Naive thymus-derived CD4-positive, alpha-beta T cell (primary cell): ENCODE results near the gene TMEM129. TPM values are rescaled to one million over a fixed set of nuclear protein-coding genes. Genes with fewer than 3 reads are reported as not detected.

Source experiments
- ATAC-seq: fragments of 150-1000 bp; cut with Tn5 transposase; 2 replicates; pipeline ENCODE4 v1.10.0; 2021; ENCODE audit warnings: mild to moderate bottlenecking, moderate library complexity
- CTCF ChIA-PET: fragments of 350-600 bp; sonication (Branson Sonifier 250); formaldehyde crosslinking; loops from one replicate; lab custom pipeline; 2021; ENCODE audit warnings: antibody characterized with exemption; lab: Charles Lee
- POLR2A ChIA-PET: fragments of 350-600 bp; sonication (Branson Sonifier 250); formaldehyde crosslinking; loops from one replicate; lab custom pipeline; 2021; ENCODE audit warnings: antibody characterized with exemption, inconsistent platforms; lab: Charles Lee
- DNase-seq, 9 donors: peaks; one replicate each; pipeline versions ENCODE4 v3.0.0 to v3.0.0-alpha.2; 2020 to 2022; ENCODE audit warnings: mixed read lengths in 1 of 9
- H3K27ac ChIP-seq: one replicate; pipeline ENCODE4 v1.7.0; 2013; ENCODE audit warnings: mild to moderate bottlenecking, low read depth, low read length, moderate library complexity
- H3K27me3 ChIP-seq, 2 donors: one replicate each; pipeline ENCODE4 v1.7.0; 2013; ENCODE audit warnings: low read length in 2 of 2, mild to moderate bottlenecking in 2 of 2, moderate library complexity in 2 of 2; ENCODE audit not compliant: control insufficient read depth in 2 of 2, insufficient read depth in 2 of 2
- H3K36me3 ChIP-seq, 3 experiments: 1 replicate in 2 of 3; 2 replicates in 1 of 3; pipeline ENCODE4 v1.7.0; 2013; ENCODE audit warnings: low read length in 3 of 3, mild to moderate bottlenecking in 3 of 3, moderate library complexity in 1 of 3; ENCODE audit not compliant: insufficient read depth in 3 of 3, control insufficient read depth in 2 of 3
- H3K4me1 ChIP-seq, 2 donors: one replicate each; pipeline ENCODE4 v1.7.0; 2013; ENCODE audit warnings: low read length in 2 of 2, mild to moderate bottlenecking in 2 of 2, moderate library complexity in 1 of 2; ENCODE audit not compliant: control insufficient read depth in 2 of 2, insufficient read depth in 2 of 2
- H3K4me3 ChIP-seq: 2 replicates; pipeline ENCODE4 v1.7.0; 2013; ENCODE audit warnings: mild to moderate bottlenecking, low read length
- H3K9me3 ChIP-seq, 3 experiments: 1 replicate in 2 of 3; 2 replicates in 1 of 3; pipeline ENCODE4 v1.7.0; 2013; ENCODE audit warnings: low read length in 3 of 3; ENCODE audit not compliant: control insufficient read depth in 2 of 3
- H3K27ac Mint-ChIP-seq, 9 donors: one replicate each; pipeline ENCODE4 v1.8.0; 2020 to 2022; ENCODE audit warnings: mixed read lengths in 9 of 9, mild to moderate bottlenecking in 8 of 9, moderate library complexity in 5 of 9, inconsistent platforms in 2 of 9
- H3K27me3 Mint-ChIP-seq, 5 donors: one replicate each; pipeline ENCODE4 v1.8.0; 2021 to 2022; ENCODE audit warnings: mixed read lengths in 5 of 5, mild to moderate bottlenecking in 1 of 5
- H3K36me3 Mint-ChIP-seq, 5 donors: one replicate each; pipeline ENCODE4 v1.8.0; 2020 to 2022; ENCODE audit warnings: mixed read lengths in 5 of 5, mild to moderate bottlenecking in 3 of 5, inconsistent platforms in 1 of 5
- H3K4me1 Mint-ChIP-seq, 7 donors: one replicate each; pipeline ENCODE4 v1.8.0; 2020 to 2022; ENCODE audit warnings: mixed read lengths in 7 of 7, mild to moderate bottlenecking in 3 of 7, inconsistent platforms in 1 of 7
- H3K4me3 Mint-ChIP-seq, 10 donors: one replicate each; pipeline ENCODE4 v1.8.0; 2020 to 2022; ENCODE audit warnings: mild to moderate bottlenecking in 10 of 10, mixed read lengths in 10 of 10, moderate library complexity in 6 of 10, inconsistent platforms in 2 of 10
- H3K9me3 Mint-ChIP-seq, 11 donors: one replicate each; pipeline ENCODE4 v1.8.0; 2020 to 2022; ENCODE audit warnings: mixed read lengths in 11 of 11, mild to moderate bottlenecking in 4 of 11, inconsistent platforms in 1 of 11, moderate library complexity in 1 of 11
- intact Hi-C, 2 donors: fragments of 100-400 bp; cut with micrococcal nuclease; formaldehyde crosslinking; loops; one replicate each; pipeline ENCODE4 v1.15.1; 2023
- polyA plus RNA-seq, 2 donors: library from polyadenylated mRNA; unstranded; fragments of 300-500 nt; fragmentation: Illumina TruSeq; gene quantifications; one replicate each; pipeline ENCODE4 v1.2.3, GENCODE V29; 2021
- total RNA-seq, 6 experiments: library from RNA in 5 of 6; stranded (reverse) in 5 of 6; gene quantifications; 1 replicate in 5 of 6; 2 replicates in 1 of 6; pipeline ENCODE4 v1.2.3 and lab custom pipeline; 2021 to 2026

The TMEM129 gene
- total and polyA plus RNA-seq, 7 experiments from 2014 or later, result 20.0 to 44.7 (median 34.9) TPM

- POLR2A ChIA-PET, result interaction anchor here (0.7 kb wide), 1 partner anchor 312 kb away, joined by 5 read pairs; no protein-coding TSS in a partner anchor
- Histone ChIP-seq H3K4me1 (no peaks in the 10 kb centered on the region), H3K36me3 (peaks cover 13 to 96% (median 43%) of the 10 kb centered on the region in 3 experiments), H3K4me3 (no peak overlapping the region), H3K27me3 (no peaks in the 10 kb centered on the region), H3K27ac (no peak overlapping the region), H3K9me3 (peaks cover 0 to 23% (median 0%) of the 10 kb centered on the region in 3 experiments)
- Mint-ChIP-seq H3K4me3 (no peak overlapping the region), H3K9me3 (peaks cover 0 to 14% (median 6%) of the 10 kb centered on the region in 11 donors), H3K27ac (no peak overlapping the region), H3K27me3 (no peaks in the 10 kb centered on the region), H3K36me3 (peaks cover 9 to 55% (median 29%) of the 10 kb centered on the region in 5 donors), H3K4me1 (no peaks in the 10 kb centered on the region)
- CTCF ChIA-PET, result no interaction called here
- ATAC-seq, result no peak
- DNase-seq, result no peak
- intact Hi-C loops, result no loop called here
Measured at GRCh38 chr4:1739358-1739757, 18.2 kb upstream of the TMEM129 start.

- Mint-ChIP-seq H3K9me3 (peaks cover 0 to 14% (median 6%) of the 10 kb centered on the region in 11 donors), H3K27me3 (no peaks in the 10 kb centered on the region), H3K27ac (peak overlapping the region in 3 of 9 donors; percentile 4 to 63 (median 44)), H3K36me3 (peaks cover 9 to 52% (median 27%) of the 10 kb centered on the region in 5 donors), H3K4me1 (no peaks in the 10 kb centered on the region), H3K4me3 (no peak overlapping the region)
- H3K36me3 ChIP-seq, result peaks cover 13 to 96% (median 46%) of the 10 kb centered on the region in 3 experiments
- DNase-seq (no peak), ATAC-seq (no peak)
- ChIA-PET POLR2A (no interaction called here), CTCF (interaction anchor here (1.5 kb wide), 1 partner anchor 161 kb away, joined by 5 read pairs; no protein-coding TSS in a partner anchor)
- H3K4me3 ChIP-seq, result no peak overlapping the region
- H3K9me3 ChIP-seq, result peaks cover 0 to 23% (median 0%) of the 10 kb centered on the region in 3 experiments
- intact Hi-C loops, result no loop called here
- no peaks in the 10 kb centered on the region for H3K4me1 ChIP-seq
- H3K27me3 ChIP-seq, result no peaks in the 10 kb centered on the region
- no peak overlapping the region for H3K27ac ChIP-seq
Measured at GRCh38 chr4:1738410-1738809, 17.3 kb upstream of the TMEM129 start.

- Mint-ChIP-seq H3K36me3 (peaks cover 9 to 56% (median 25%) of the 10 kb centered on the region in 5 donors), H3K9me3 (peaks cover 0 to 14% (median 6%) of the 10 kb centered on the region in 11 donors), H3K4me3 (no peak overlapping the region), H3K4me1 (no peaks in the 10 kb centered on the region), H3K27me3 (no peaks in the 10 kb centered on the region), H3K27ac (no peak overlapping the region)
- intact Hi-C loops, result no loop called here
- Histone ChIP-seq H3K9me3 (peaks cover 0 to 23% (median 0%) of the 10 kb centered on the region in 3 experiments), H3K36me3 (peaks cover 13 to 100% (median 47%) of the 10 kb centered on the region in 3 experiments), H3K4me1 (no peaks in the 10 kb centered on the region), H3K27ac (no peak overlapping the region), H3K27me3 (no peaks in the 10 kb centered on the region), H3K4me3 (no peak overlapping the region)
- no peak for DNase-seq
- ChIA-PET CTCF (interaction anchor here (1.5 kb wide), 1 partner anchor 162 kb away, joined by 5 read pairs; no protein-coding TSS in a partner anchor), POLR2A (no interaction called here)
- no peak for ATAC-seq
Measured at GRCh38 chr4:1737666-1738065, 16.5 kb upstream of the TMEM129 start.

- ATAC-seq (no peak), DNase-seq (no peak)
- Mint-ChIP-seq H3K27me3 (no peaks in the 10 kb centered on the region), H3K4me3 (no peak overlapping the region), H3K9me3 (peaks cover 0 to 14% (median 6%) of the 10 kb centered on the region in 11 donors), H3K27ac (no peak overlapping the region), H3K36me3 (peaks cover 9 to 59% (median 25%) of the 10 kb centered on the region in 5 donors), H3K4me1 (no peaks in the 10 kb centered on the region)
- peaks cover 13 to 98% (median 53%) of the 10 kb centered on the region in 3 experiments for H3K36me3 ChIP-seq
- H3K9me3 ChIP-seq, result peaks cover 0 to 23% (median 0%) of the 10 kb centered on the region in 3 experiments
- H3K4me3 ChIP-seq, result no peak overlapping the region
- no peak overlapping the region for H3K27ac ChIP-seq
- CTCF ChIA-PET, result interaction anchor here (1.5 kb wide), 1 partner anchor 163 kb away, joined by 5 read pairs; no protein-coding TSS in a partner anchor
- intact Hi-C loops, result no loop called here
- H3K27me3 ChIP-seq, result no peaks in the 10 kb centered on the region
- POLR2A ChIA-PET, result no interaction called here
- no peaks in the 10 kb centered on the region for H3K4me1 ChIP-seq
Measured at GRCh38 chr4:1736812-1737211, 15.7 kb upstream of the TMEM129 start.

- DNase-seq, result no peak
- intact Hi-C loops, result no loop called here
- H3K4me1 ChIP-seq, result no peaks in the 10 kb centered on the region
- Mint-ChIP-seq H3K36me3 (peaks cover 5 to 50% (median 25%) of the 10 kb centered on the region in 5 donors), H3K27me3 (no peaks in the 10 kb centered on the region), H3K9me3 (peaks cover 0 to 14% (median 6%) of the 10 kb centered on the region in 11 donors), H3K4me1 (peaks cover 0 to 4% (median 0%) of the 10 kb centered on the region in 7 donors), H3K4me3 (no peak overlapping the region), H3K27ac (no peak overlapping the region)
- H3K27me3 ChIP-seq, result no peaks in the 10 kb centered on the region
- ATAC-seq, result no peak
- POLR2A ChIA-PET, result no interaction called here
- H3K4me3 ChIP-seq, result no peak overlapping the region
- peaks cover 0 to 23% (median 0%) of the 10 kb centered on the region in 3 experiments for H3K9me3 ChIP-seq
- CTCF ChIA-PET, result no interaction called here
- H3K27ac ChIP-seq, result no peak overlapping the region
- H3K36me3 ChIP-seq, result peaks cover 13 to 97% (median 52%) of the 10 kb centered on the region in 3 experiments
Measured at GRCh38 chr4:1735215-1735614, 14.1 kb upstream of the TMEM129 start.

- H3K4me1 ChIP-seq, result peaks cover 0 to 5% of the 10 kb centered on the region in 2 donors
- no peak overlapping the region for H3K4me3 ChIP-seq
- peaks cover 7 to 94% (median 62%) of the 10 kb centered on the region in 3 experiments for H3K36me3 ChIP-seq
- no peaks in the 10 kb centered on the region for H3K27me3 ChIP-seq
- no peak overlapping the region for H3K4me3 Mint-ChIP-seq
- POLR2A ChIA-PET, result interaction anchor here (0.6 to 1.1 kb wide), 2 partner anchors 14 to 40 kb away, joined by 3 read pairs; no protein-coding TSS in a partner anchor
- H3K4me1 Mint-ChIP-seq, result peaks cover 10 to 25% (median 14%) of the 10 kb centered on the region in 7 donors
- H3K9me3 Mint-ChIP-seq, result peaks cover 0 to 3% (median 0%) of the 10 kb centered on the region in 11 donors
- H3K27me3 Mint-ChIP-seq, result no peaks in the 10 kb centered on the region
- CTCF ChIA-PET, result interaction anchor here (0.7 kb wide), 1 partner anchor 40 kb away, joined by 3 read pairs; no protein-coding TSS in a partner anchor
- no peak overlapping the region for H3K27ac Mint-ChIP-seq
- DNase-seq, result no peak
- H3K36me3 Mint-ChIP-seq, result peaks cover under 1 to 47% (median 16%) of the 10 kb centered on the region in 5 donors
- ATAC-seq, result no peak
- H3K9me3 ChIP-seq, result peaks cover 0 to 13% (median 0%) of the 10 kb centered on the region in 3 experiments
- intact Hi-C loops, result no loop called here
- H3K27ac ChIP-seq, result no peak overlapping the region
Measured at GRCh38 chr4:1732911-1733310, 11.8 kb upstream of the TMEM129 start.
